MM.1S (cell line): ENCODE results near the gene DBNL.

Source experiments
- DNase-seq: peaks from one replicate; pipeline ENCODE4 v3.0.0-alpha.2; 2015
- H2AFZ ChIP-seq: fragments of 300-600 bp; sonication (generic); 2 replicates; pipeline ENCODE4 v1.6.0; 2016; ENCODE audit warnings: antibody characterized with exemption, low read length
- H3F3A ChIP-seq: fragments of 300-600 bp; sonication (generic); 2 replicates; pipeline ENCODE4 v1.6.1; 2016; ENCODE audit warnings: mild to moderate bottlenecking, antibody characterized with exemption, low read length, moderate library complexity, mixed read lengths; ENCODE audit not compliant: insufficient read depth
- H3K27ac ChIP-seq: fragments of 300-600 bp; sonication (generic); 2 replicates; pipeline ENCODE4 v1.5.1; 2016; ENCODE audit warnings: mild to moderate bottlenecking, low read length
- H3K27me3 ChIP-seq: fragments of 300-600 bp; sonication (generic); replicated peaks from 2 replicates; pipeline ENCODE4 v1.6.0; 2016; ENCODE audit warnings: low read length; ENCODE audit not compliant: insufficient read depth
- H3K36me3 ChIP-seq: fragments of 300-600 bp; sonication (generic); replicated peaks from 2 replicates; pipeline ENCODE4 v1.6.1; 2016; ENCODE audit warnings: mild to moderate bottlenecking, low read length, mixed read lengths; ENCODE audit not compliant: insufficient read depth
- H3K4me1 ChIP-seq: fragments of 300-600 bp; sonication (generic); 2 replicates; pipeline ENCODE4 v1.6.1; 2016; ENCODE audit warnings: low read length, mixed read lengths
- H3K4me2 ChIP-seq: fragments of 300-600 bp; sonication (generic); 2 replicates; pipeline ENCODE4 v1.6.0; 2016; ENCODE audit warnings: low read depth, low read length
- H3K4me3 ChIP-seq: fragments of 300-600 bp; sonication (generic); 2 replicates; pipeline ENCODE4 v1.5.1; 2016; ENCODE audit warnings: low read length, mixed read lengths
- H3K79me2 ChIP-seq: fragments of 300-600 bp; sonication (generic); 2 replicates; pipeline ENCODE4 v1.6.1; 2016; ENCODE audit warnings: mixed run types, low read length, mixed read lengths
- H3K9ac ChIP-seq: fragments of 300-600 bp; sonication (generic); 2 replicates; pipeline ENCODE4 v1.6.1; 2016; ENCODE audit warnings: low read length, mixed read lengths
- H3K9me2 ChIP-seq: fragments of 300-600 bp; sonication (generic); replicated peaks from 2 replicates; pipeline ENCODE4 v1.6.1; 2016; ENCODE audit warnings: mild to moderate bottlenecking, low read length, mixed read lengths; ENCODE audit not compliant: insufficient read depth
- H3K9me3 ChIP-seq: fragments of 300-600 bp; sonication (generic); replicated peaks from 2 replicates; pipeline ENCODE4 v1.6.1; 2016; ENCODE audit warnings: mild to moderate bottlenecking, low read length, mixed read lengths; ENCODE audit not compliant: insufficient read depth
- H4K20me1 ChIP-seq: fragments of 300-600 bp; sonication (generic); 2 replicates; pipeline ENCODE4 v1.6.1; 2016; ENCODE audit warnings: mild to moderate bottlenecking, low read length, moderate library complexity, mixed read lengths; ENCODE audit not compliant: insufficient read depth
- CTCF ChIP-seq: fragments of 300-600 bp; sonication (generic); IDR thresholded peaks from 2 replicates; pipeline ENCODE4 v1.5.1; 2016; ENCODE audit warnings: antibody characterized with exemption, low read length, mixed read lengths
- EZH2 ChIP-seq: fragments of 300-600 bp; sonication (generic); optimal IDR thresholded peaks from 2 replicates; pipeline ENCODE3; 2017; ENCODE audit warnings: low read depth, mild to moderate bottlenecking, antibody characterized with exemption, low read length, mixed read lengths
- EZH2phosphoT487 ChIP-seq: fragments of 300-600 bp; sonication (generic); IDR thresholded peaks from 2 replicates; pipeline ENCODE4 v1.6.1; 2018; ENCODE audit warnings: antibody characterized with exemption, low read length

Gene DBNL

GRCh38 chr7:44102846-44103565, 58.5 kb downstream of the DBNL start:
- TF ChIP-seq EZH2phosphoT487: no peak
- no peak for TF ChIP-seq EZH2
- no peak for TF ChIP-seq CTCF
- no peaks in the 10 kb centered on the region for H3K36me3 ChIP-seq

GRCh38 chr7:44103566-44103922, 59.0 kb downstream of the DBNL start:
- Histone ChIP-seq H3K4me2 (no peak overlapping the region), H3K9me3 (no peaks in the 10 kb centered on the region), H3K36me3 (no peaks in the 10 kb centered on the region), H3K27ac (no peak overlapping the region), H2AFZ (no peak overlapping the region), H3K79me2 (no peaks in the 10 kb centered on the region), H3K27me3 (peaks cover 14% of the 10 kb centered on the region), H3K9ac (no peak overlapping the region), H3K4me1 (no peaks in the 10 kb centered on the region; the same call in 1 of the 2 replicates), H4K20me1 (no peaks in the 10 kb centered on the region), H3K9me2 (no peaks in the 10 kb centered on the region), H3F3A (no peaks in the 10 kb centered on the region), H3K4me3 (no peak overlapping the region)
- TF ChIP-seq EZH2: no peak
- no peak for TF ChIP-seq EZH2phosphoT487
- TF ChIP-seq CTCF: no peak
- no peak for DNase-seq

More at GRCh38 chr7:44102846-44103565, 58.5 kb downstream of the DBNL start:
- peaks cover 14% of the 10 kb centered on the region for H3K27me3 ChIP-seq
- H3K4me3 ChIP-seq: no peak overlapping the region
- no peak overlapping the region for H2AFZ ChIP-seq
- no peaks in the 10 kb centered on the region for H3K9me2 ChIP-seq
- no peak for DNase-seq
- H3K79me2 ChIP-seq: no peaks in the 10 kb centered on the region
- no peaks in the 10 kb centered on the region for H4K20me1 ChIP-seq
- H3K9me3 ChIP-seq: no peaks in the 10 kb centered on the region
- no peak overlapping the region for H3K9ac ChIP-seq
- H3K27ac ChIP-seq: no peak overlapping the region
- peaks cover 2% of the 10 kb centered on the region; the same call in 1 of the 2 replicates for H3F3A ChIP-seq
- peaks cover 5% of the 10 kb centered on the region for H3K4me1 ChIP-seq
- no peak overlapping the region for H3K4me2 ChIP-seq

GRCh38 chr7:44103923-44104859, 59.7 kb downstream of the DBNL start, which contains the start of gene AEBP1:
Gene AEBP1, plus strand, starts transcription at chr7:44104345. Its CDS starts 321 bp downstream, at chr7:44104666.
- H3K4me3 ChIP-seq: no peak within 1 kb of the TSS
- H3K27ac ChIP-seq: no peak within 1 kb of the TSS
- no peak within 1 kb of the TSS for H3K4me2 ChIP-seq

More at GRCh38 chr7:44103923-44104859, 59.7 kb downstream of the DBNL start, which contains the start of gene AEBP1:
- Histone ChIP-seq H2AFZ (no peak within 1 kb of the TSS), H3K9me3 (no peaks in the 10 kb centered on the region), H3F3A (no peaks in the 10 kb centered on the region), H3K36me3 (no peaks in the 10 kb centered on the region), H3K79me2 (no peaks in the 10 kb centered on the region), H3K27me3 (peaks cover 14% of the 10 kb centered on the region), H3K9me2 (no peaks in the 10 kb centered on the region), H3K4me1 (no peaks in the 10 kb centered on the region), H4K20me1 (no peaks in the 10 kb centered on the region), H3K9ac (no peak within 1 kb of the TSS)
- TF ChIP-seq EZH2phosphoT487 (no peak), EZH2 (no peak), CTCF (no peak)
- no peak for DNase-seq
